Large intestine (tissue), 3 donors: Measurements from ENCODE around the gene STK38. TPM values are rescaled to one million over a fixed set of nuclear protein-coding genes. Genes with fewer than 3 reads are reported as not detected.
A peak's percentile ranks its signal among the peaks of the same experiment; 100 is the strongest.

Source experiments
- DNase-seq, 2 donors: peaks; one replicate each; pipeline versions ENCODE4 v3.0.0 to v3.0.0-alpha.2; 2013
- H3K27ac ChIP-seq: one replicate; pipeline ENCODE4 v1.5.1; 2013; ENCODE audit warnings: low read length
- H3K27me3 ChIP-seq: 2 replicates; pipeline ENCODE4 v1.6.1; 2013; ENCODE audit warnings: low read length; ENCODE audit not compliant: control insufficient read depth, insufficient read depth
- H3K36me3 ChIP-seq: 2 replicates; pipeline ENCODE4 v1.6.1; 2013; ENCODE audit warnings: low read length; ENCODE audit not compliant: control insufficient read depth, insufficient read depth
- H3K4me1 ChIP-seq: one replicate; pipeline ENCODE4 v1.6.1; 2013; ENCODE audit warnings: low read length; ENCODE audit not compliant: control insufficient read depth, insufficient read depth
- H3K4me3 ChIP-seq: one replicate; pipeline ENCODE4 v1.5.1; 2013; ENCODE audit warnings: low read length
- H3K9me3 ChIP-seq: one replicate; pipeline ENCODE4 v1.6.1; 2013; ENCODE audit warnings: mild to moderate bottlenecking, low read depth, low read length, moderate library complexity; ENCODE audit not compliant: control insufficient read depth
- WGBS: methylation state at CpG from one replicate; pipeline ENCODE4 v1.1.5; 2013; ENCODE audit warnings: low lambda C conversion rate; ENCODE audit not compliant: insufficient coverage; 5-methylcytosine and 5-hydroxymethylcytosine counted together
- polyA plus RNA-seq: library from polyadenylated mRNA; unstranded; fragments of 120-200 nt; gene quantifications from one replicate; pipeline ENCODE4 v1.2.1, GENCODE V29; 2013

The STK38 gene
- polyA plus RNA-seq, 1 donor, result 43.3 TPM

DNA sequence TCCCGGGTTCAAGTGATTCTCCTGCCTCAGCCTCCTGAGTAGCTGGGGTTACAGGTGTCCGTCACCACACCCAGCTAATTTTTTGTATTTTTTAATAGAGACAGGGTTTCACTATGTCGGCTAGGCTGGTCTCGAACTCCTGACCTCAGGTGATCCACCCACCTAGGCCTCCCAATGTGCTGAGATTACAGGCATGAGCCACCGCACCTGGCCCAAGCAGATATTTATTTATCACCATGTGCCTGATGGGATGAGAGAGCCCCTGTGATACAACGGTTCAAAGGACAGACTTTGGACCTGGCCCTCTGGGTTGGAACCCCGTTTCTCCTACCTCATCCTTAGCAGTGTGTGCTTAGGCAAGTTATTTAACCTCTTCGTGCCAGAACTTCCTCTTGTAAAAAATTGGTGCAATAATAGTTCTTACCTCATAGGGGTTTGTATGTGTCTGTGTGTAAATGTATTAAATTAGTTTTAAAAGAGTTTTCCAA, 19.2 kb upstream of the STK38 start:
- H3K27ac ChIP-seq, result peak overlapping the region; percentile 50
- peaks cover 14% of the 10 kb centered on the region for H3K4me1 ChIP-seq
- no peaks in the 10 kb centered on the region for H3K27me3 ChIP-seq
- H3K36me3 ChIP-seq, result no peaks in the 10 kb centered on the region
- no peak overlapping the region for H3K4me3 ChIP-seq
- WGBS, result 20% methylated on average over 1 of the region's 8 CpGs
- no peaks in the 10 kb centered on the region for H3K9me3 ChIP-seq
- peak; percentile 91 to 97 for DNase-seq

DNA sequence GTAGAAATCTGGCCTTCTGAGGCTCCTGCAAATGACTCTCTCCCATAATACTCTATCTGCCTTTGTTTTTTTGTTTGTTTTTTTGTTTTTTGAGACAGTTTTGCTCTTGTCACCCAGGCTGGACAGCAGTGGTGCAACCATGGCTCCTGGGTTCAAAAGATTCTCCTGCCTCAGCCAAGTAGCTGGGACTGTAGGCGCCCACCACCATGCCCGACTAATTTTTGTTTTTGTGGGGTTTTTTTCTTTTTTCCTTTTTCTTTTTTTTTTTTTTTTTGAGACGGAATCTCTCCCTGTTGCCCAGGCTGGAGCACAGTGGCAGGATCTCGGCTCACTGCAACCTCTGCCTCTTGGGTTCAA, 16.6 kb upstream of the STK38 start:
- Histone ChIP-seq H3K9me3 (no peaks in the 10 kb centered on the region), H3K36me3 (no peaks in the 10 kb centered on the region), H3K4me3 (no peak overlapping the region), H3K27me3 (no peaks in the 10 kb centered on the region), H3K27ac (no peak overlapping the region), H3K4me1 (peaks cover 14% of the 10 kb centered on the region)
- WGBS, result 100% methylated on average over 2 of the region's 4 CpGs
- DNase-seq, result no peak

DNA sequence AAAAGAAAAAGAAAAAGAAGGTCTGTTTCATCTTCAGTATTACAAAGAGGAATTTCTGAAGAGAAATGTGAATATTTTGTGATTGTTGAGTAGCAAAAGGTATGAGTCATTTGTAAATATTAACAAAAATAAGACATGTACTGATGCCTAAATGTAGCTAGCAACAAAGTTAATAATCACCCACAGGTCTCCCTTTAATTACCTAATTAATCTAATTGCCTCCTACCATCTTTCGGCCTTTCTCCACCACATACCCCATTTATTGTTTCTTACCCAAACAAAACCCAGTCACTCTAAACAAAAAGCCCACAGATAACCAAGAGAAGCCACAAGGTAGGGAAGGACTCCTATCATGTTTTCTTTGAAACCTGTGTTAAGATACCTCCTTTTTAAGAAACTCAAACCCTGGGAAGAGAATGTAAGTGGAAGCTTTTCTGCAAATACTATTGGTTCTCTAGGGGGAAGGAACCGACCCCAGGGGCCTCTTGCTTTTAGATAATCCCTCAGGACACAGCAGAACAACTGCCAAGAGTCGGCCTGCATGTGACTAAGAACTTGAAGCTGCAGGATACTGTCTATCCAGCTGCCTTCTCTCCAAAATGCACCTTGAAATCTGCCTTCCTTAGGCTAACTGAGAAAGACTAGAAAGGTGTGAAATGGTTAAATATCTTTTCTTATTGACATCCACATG, 16.1 kb upstream of the STK38 start:
- peak in 1 of 2 donors; percentile 27 for DNase-seq
- Histone ChIP-seq H3K4me3 (no peak overlapping the region), H3K9me3 (no peaks in the 10 kb centered on the region), H3K4me1 (peaks cover 14% of the 10 kb centered on the region), H3K27me3 (no peaks in the 10 kb centered on the region), H3K36me3 (no peaks in the 10 kb centered on the region), H3K27ac (no peak overlapping the region)
- WGBS, result no CpG with 5 or more reads among the region's 3 CpGs

DNA sequence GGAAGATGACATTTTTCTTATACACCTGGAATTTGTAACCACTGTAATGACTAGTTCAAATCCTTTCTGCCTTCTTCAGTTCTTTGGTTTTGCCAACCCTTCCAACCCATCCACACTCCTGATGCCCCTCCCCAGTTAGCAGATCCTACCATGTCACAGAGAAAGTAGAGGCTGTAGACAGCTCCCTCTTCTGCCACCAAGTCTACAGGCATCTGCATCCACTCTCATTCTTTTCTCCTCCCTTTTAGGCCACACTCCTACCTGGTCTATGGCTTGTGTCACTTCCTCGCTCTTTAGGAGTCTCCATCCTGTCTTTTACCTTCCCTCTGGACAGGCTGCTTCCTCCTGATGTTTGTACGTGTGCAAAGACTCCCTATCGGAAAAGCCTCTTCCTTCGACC, 13.5 kb upstream of the STK38 start:
- no peaks in the 10 kb centered on the region for H3K36me3 ChIP-seq
- H3K9me3 ChIP-seq, result no peaks in the 10 kb centered on the region
- 100% methylated on average over 2 of the region's 4 CpGs for WGBS
- no peak overlapping the region for H3K27ac ChIP-seq
- no peak for DNase-seq
- H3K4me3 ChIP-seq, result no peak overlapping the region
- no peaks in the 10 kb centered on the region for H3K27me3 ChIP-seq
- peaks cover 6% of the 10 kb centered on the region for H3K4me1 ChIP-seq

DNA sequence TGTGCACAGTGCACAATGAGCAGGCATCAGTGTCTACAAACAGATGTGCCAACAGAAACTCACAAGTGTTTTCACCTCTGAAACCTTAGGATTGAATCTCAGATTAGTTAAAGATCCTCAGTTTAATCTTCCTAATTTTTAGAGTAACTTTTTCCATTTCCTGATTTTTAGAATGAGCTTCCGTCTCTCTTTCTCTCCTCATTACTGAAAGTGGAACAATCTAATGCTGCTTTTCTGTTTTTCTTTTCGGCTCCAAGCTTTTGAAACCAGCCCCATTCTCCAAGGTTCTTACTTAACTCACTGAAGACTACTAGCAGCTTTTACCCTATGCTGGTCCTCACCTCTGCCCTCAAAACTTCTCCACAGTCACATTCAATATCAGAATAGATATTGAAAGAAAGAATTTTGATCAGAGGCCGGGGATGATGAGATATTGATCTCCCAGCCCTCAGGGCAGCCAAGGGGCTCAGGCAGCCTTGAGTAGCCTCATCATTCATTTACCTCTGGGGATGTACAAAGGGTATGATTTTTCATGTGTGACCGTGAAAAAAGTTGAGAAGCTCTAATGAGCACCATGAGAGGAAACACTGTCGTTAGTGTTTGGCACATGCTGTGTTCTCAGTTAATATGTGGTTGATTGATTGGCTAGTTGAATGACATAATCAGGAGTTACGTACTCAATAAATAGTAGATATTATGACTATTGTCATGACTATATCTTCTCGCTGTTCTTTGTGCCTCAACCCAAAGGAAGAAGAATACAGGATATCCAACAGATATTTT, 11.9 kb upstream of the STK38 start:
- 100% methylated on average over 3 of the region's 7 CpGs for WGBS
- no peaks in the 10 kb centered on the region for H3K36me3 ChIP-seq
- no peaks in the 10 kb centered on the region for H3K27me3 ChIP-seq
- H3K4me1 ChIP-seq, result peaks cover 6% of the 10 kb centered on the region
- DNase-seq, result no peak
- H3K9me3 ChIP-seq, result no peaks in the 10 kb centered on the region
- no peak overlapping the region for H3K27ac ChIP-seq
- H3K4me3 ChIP-seq, result no peak overlapping the region

DNA sequence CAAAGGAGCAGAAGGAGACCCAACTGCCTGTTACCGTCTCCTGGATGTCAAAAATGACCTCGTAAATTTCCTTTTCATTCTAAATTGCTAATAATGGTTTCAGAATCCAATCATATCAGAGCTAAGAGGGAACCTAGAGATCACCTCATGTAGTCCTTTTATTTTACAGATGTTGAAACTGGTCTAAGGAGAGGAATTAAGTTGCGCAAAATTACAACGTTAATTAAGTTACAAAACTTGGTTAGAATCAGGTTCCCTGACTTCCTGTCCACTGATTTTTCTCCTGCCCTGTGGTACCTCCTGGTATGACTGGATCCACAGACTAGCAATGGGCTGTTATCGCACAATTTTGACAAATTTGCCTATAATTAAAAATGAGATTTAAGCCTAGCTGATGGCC, 9.0 kb upstream of the STK38 start:
- no peaks in the 10 kb centered on the region for H3K27me3 ChIP-seq
- 100% methylated on average over 1 of the region's 5 CpGs for WGBS
- no peaks in the 10 kb centered on the region for H3K4me1 ChIP-seq
- H3K4me3 ChIP-seq, result no peak overlapping the region
- H3K9me3 ChIP-seq, result no peaks in the 10 kb centered on the region
- H3K27ac ChIP-seq, result no peak overlapping the region
- DNase-seq, result no peak
- no peaks in the 10 kb centered on the region for H3K36me3 ChIP-seq

DNA sequence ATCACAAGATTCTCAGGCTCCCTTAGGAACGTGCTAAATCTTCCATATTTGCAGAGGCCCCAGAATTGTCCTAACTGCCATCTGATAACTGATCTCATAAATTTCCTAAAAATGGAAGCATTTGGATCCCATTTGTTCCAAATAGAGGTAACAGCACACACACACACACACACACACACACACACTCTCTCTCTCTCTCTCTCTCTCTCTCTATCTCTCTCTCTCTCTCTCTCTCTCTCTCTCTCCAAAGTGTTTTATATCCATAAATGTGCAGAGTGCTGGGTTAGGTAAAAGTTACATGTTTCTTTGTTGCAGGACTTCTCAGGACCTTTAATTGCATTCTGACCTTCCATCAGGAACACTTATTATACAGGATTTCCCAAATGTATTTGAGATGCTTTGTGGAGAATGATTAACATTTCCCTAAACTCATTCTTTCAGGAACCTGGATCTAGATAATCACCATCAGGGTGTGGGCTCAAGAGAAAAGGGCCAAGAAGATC, 8.5 kb upstream of the STK38 start:
- no CpG with 5 or more reads among the region's 1 CpG for WGBS
- H3K9me3 ChIP-seq, result no peaks in the 10 kb centered on the region
- H3K27ac ChIP-seq, result no peak overlapping the region
- DNase-seq, result no peak
- H3K36me3 ChIP-seq, result no peaks in the 10 kb centered on the region
- H3K27me3 ChIP-seq, result no peaks in the 10 kb centered on the region
- H3K4me1 ChIP-seq, result no peaks in the 10 kb centered on the region
- H3K4me3 ChIP-seq, result no peak overlapping the region

DNA sequence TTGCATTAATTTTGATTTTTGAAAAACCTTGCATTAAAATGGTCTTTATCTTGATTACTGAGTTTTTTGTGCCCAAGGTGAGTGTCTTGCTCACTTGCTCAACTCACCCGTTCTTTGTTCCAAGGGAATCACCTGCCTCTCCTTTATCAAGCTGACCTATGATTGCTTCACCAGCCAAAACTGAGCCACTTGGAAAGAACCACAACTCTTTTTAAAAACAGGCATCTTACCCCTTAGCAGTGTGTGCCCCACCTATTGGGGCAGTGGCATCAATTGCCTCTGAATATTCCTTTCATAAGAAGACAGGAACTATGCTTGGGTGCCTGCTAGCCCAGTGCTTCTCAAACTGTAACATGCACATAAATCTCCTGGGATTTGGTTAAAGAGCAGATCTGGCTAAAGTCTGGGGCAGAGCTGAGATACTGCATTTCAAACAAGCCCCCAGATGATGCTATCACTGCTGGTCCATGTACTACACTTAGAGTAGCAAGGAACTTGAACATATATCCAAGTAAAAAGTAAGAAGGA, 3.3 kb upstream of the STK38 start:
- DNase-seq, result no peak
- H3K36me3 ChIP-seq, result no peaks in the 10 kb centered on the region
- H3K27ac ChIP-seq, result no peak overlapping the region
- WGBS, result no CpG with 5 or more reads among the region's 1 CpG
- H3K27me3 ChIP-seq, result no peaks in the 10 kb centered on the region
- H3K4me1 ChIP-seq, result peaks cover 8% of the 10 kb centered on the region
- no peak overlapping the region for H3K4me3 ChIP-seq
- H3K9me3 ChIP-seq, result no peaks in the 10 kb centered on the region

DNA sequence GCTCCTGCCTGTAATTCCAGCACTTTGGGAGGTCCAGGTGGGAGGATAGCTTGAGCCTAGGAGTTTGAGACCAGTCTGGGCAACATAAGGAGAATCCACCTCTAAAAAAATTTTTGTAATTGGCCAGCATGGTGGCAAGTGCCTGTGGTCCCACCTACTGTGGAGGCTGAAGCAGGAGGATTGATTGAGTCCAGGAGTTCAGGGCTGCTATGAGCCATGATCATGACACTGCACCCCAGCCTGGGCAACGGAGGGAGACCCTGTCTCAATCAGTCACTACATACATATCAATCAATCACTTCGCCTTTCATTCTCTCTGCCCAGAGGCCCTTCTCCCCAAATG, 1.1 kb upstream of the STK38 start:
- no CpG with 5 or more reads among the region's 2 CpGs for WGBS

DNA sequence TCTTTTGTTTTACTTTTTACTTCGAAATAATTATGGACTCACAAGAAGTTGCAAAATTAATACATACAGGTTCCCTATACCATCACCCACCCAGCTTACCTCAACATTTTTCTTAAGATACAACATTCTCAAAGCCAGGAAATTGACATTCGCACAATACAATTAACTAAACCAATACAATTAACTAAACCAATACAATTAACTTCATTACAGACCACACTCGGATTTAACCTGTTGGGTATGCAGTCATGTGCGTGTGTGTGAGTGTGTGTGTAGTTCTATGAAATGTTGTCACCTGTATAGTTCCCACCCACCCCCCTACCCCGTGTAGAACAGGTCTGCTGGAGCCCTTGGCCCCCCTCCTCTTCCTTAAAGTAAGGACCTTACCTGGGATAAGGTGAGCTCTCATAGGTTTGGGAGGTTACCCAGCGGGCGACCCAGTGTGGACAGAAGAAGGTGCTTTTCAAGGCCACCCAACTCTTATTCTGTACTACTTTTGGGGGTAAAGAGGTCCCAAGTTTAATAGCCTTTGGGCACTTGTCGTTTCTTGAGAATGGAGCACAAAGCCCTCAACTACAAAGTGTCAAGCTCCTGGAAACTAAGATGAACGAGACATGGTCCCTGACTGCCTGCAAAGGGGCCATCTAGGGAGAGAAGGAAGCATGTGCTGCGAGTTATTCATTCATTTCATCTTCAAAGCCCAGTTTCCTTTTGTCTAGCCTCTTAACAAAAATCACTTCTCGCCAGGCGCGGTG, 544 bp upstream of the STK38 start:
- 67% methylated on average over 3 of the region's 13 CpGs for WGBS
- Histone ChIP-seq H3K27me3 (no peaks in the 10 kb centered on the region), H3K27ac (peak overlapping the region; percentile 63), H3K9me3 (no peaks in the 10 kb centered on the region), H3K4me3 (no peak overlapping the region), H3K4me1 (peaks cover 18% of the 10 kb centered on the region), H3K36me3 (no peaks in the 10 kb centered on the region)
- DNase-seq, result peak in 1 of 2 donors; percentile 47

More for the DNA sequence above, 1.1 kb upstream of the STK38 start:
- DNase-seq, result no peak
- Histone ChIP-seq H3K4me1 (peaks cover 18% of the 10 kb centered on the region), H3K36me3 (no peaks in the 10 kb centered on the region), H3K27ac (no peak overlapping the region), H3K27me3 (no peaks in the 10 kb centered on the region), H3K4me3 (no peak overlapping the region), H3K9me3 (no peaks in the 10 kb centered on the region)
